Stimulated activated effector memory CD8-positive, alpha-beta T cell treated with anti-CD3 and anti-CD28 coated beads, Interleukin-12 subunit alpha, Interleukin-12 subunit beta, amount 100 ng/mL, for 72 hours (primary cell): ENCODE measurements around the gene MFAP2.
"Not testable (repeated sequence)": the region's sequence is repeated elsewhere in the genome, so short reads cannot be mapped to it uniquely, and the experiment has no call there.

ENCODE experiments used
- ATAC-seq: fragments of 150-1000 bp; cut with Tn5 transposase; 2 replicates; pipeline ENCODE4 v1.10.0; 2021
- DNase-seq, 2 donors: peaks; one replicate each; pipeline ENCODE4 v3.0.0; 2021 to 2022; ENCODE audit warnings: low spot score in 2 of 2
- H3K27ac Mint-ChIP-seq: one replicate; pipeline ENCODE4 v1.8.0; 2022; ENCODE audit warnings: mild to moderate bottlenecking, mixed read lengths
- H3K36me3 Mint-ChIP-seq: one replicate; pipeline ENCODE4 v1.8.0; 2022; ENCODE audit warnings: mild to moderate bottlenecking, mixed read lengths
- H3K4me1 Mint-ChIP-seq: one replicate; pipeline ENCODE4 v1.8.0; 2022; ENCODE audit warnings: mixed read lengths
- H3K4me3 Mint-ChIP-seq: one replicate; pipeline ENCODE4 v1.8.0; 2022; ENCODE audit warnings: mild to moderate bottlenecking, mixed read lengths
- H3K9me3 Mint-ChIP-seq: one replicate; pipeline ENCODE4 v1.8.0; 2022; ENCODE audit warnings: mixed read lengths

Gene MFAP2

GRCh38 chr1:16939386-16940180 is 40.8 kb downstream of the MFAP2 start:
- peak; percentile 5 for ATAC-seq
- not testable (repeated sequence) for H3K4me3 Mint-ChIP-seq

GRCh38 chr1:16938351-16939321 is 41.8 kb downstream of the MFAP2 start:
- H3K27ac Mint-ChIP-seq: no peak overlapping the region
- no peak overlapping the region for H3K4me3 Mint-ChIP-seq
- no peaks in the 10 kb centered on the region for H3K4me1 Mint-ChIP-seq
- H3K9me3 Mint-ChIP-seq: no peaks in the 10 kb centered on the region
- ATAC-seq (no peak), DNase-seq (no peak)
- peaks cover 44% of the 10 kb centered on the region for H3K36me3 Mint-ChIP-seq

More at GRCh38 chr1:16939386-16940180, 40.8 kb downstream of the MFAP2 start:
- DNase-seq, H3K4me1 Mint-ChIP-seq, H3K9me3 Mint-ChIP-seq, H3K27ac Mint-ChIP-seq: not testable (repeated sequence)
- H3K36me3 Mint-ChIP-seq: peaks cover 43% of the 10 kb centered on the region

GRCh38 chr1:16936580-16936979 is 43.8 kb downstream of the MFAP2 start:
- H3K27ac Mint-ChIP-seq, ATAC-seq, H3K4me1 Mint-ChIP-seq, H3K9me3 Mint-ChIP-seq, DNase-seq, H3K4me3 Mint-ChIP-seq: not testable (repeated sequence)
- H3K36me3 Mint-ChIP-seq: peaks cover 49% of the 10 kb centered on the region

- H3K4me1 Mint-ChIP-seq, H3K9me3 Mint-ChIP-seq, ATAC-seq, H3K4me3 Mint-ChIP-seq, DNase-seq: not testable (repeated sequence)
- peak overlapping the region; percentile 58 for H3K27ac Mint-ChIP-seq
- peaks cover 37% of the 10 kb centered on the region for H3K36me3 Mint-ChIP-seq
Observed at GRCh38 chr1:16933945-16934344, 46.5 kb downstream of the MFAP2 start.

- not testable (repeated sequence) for H3K27ac Mint-ChIP-seq, DNase-seq, H3K4me3 Mint-ChIP-seq, ATAC-seq, H3K9me3 Mint-ChIP-seq
- Mint-ChIP-seq H3K36me3 (peaks cover 37% of the 10 kb centered on the region), H3K4me1 (peaks cover 23% of the 10 kb centered on the region)
Observed at GRCh38 chr1:16931206-16931934, 49.0 kb downstream of the MFAP2 start.

GRCh38 chr1:16929146-16930041 is 51.0 kb downstream of the MFAP2 start:
- H3K27ac Mint-ChIP-seq, DNase-seq, ATAC-seq, H3K9me3 Mint-ChIP-seq, H3K4me3 Mint-ChIP-seq: not testable (repeated sequence)
- peaks cover 29% of the 10 kb centered on the region for H3K36me3 Mint-ChIP-seq
- peaks cover 40% of the 10 kb centered on the region for H3K4me1 Mint-ChIP-seq

GRCh38 chr1:16927711-16928485 is 52.5 kb downstream of the MFAP2 start:
- ATAC-seq: peak; percentile 26

GRCh38 chr1:16927256-16927655 is 53.2 kb downstream of the MFAP2 start:
- H3K4me1 Mint-ChIP-seq: peaks cover 52% of the 10 kb centered on the region
- peaks cover 12% of the 10 kb centered on the region for H3K36me3 Mint-ChIP-seq
- DNase-seq: no peak
- ATAC-seq: no peak
- H3K4me3 Mint-ChIP-seq: no peak overlapping the region
- H3K9me3 Mint-ChIP-seq: no peaks in the 10 kb centered on the region
- peak overlapping the region; percentile 65 for H3K27ac Mint-ChIP-seq

More at GRCh38 chr1:16927711-16928485, 52.5 kb downstream of the MFAP2 start:
- no peak for DNase-seq
- peaks cover 46% of the 10 kb centered on the region for H3K4me1 Mint-ChIP-seq
- H3K4me3 Mint-ChIP-seq: no peak overlapping the region
- no peaks in the 10 kb centered on the region for H3K9me3 Mint-ChIP-seq
- peak overlapping the region; percentile 65 for H3K27ac Mint-ChIP-seq
- H3K36me3 Mint-ChIP-seq: peaks cover 18% of the 10 kb centered on the region

GRCh38 chr1:16926491-16927073 is 53.8 kb downstream of the MFAP2 start:
- peaks cover 59% of the 10 kb centered on the region for H3K4me1 Mint-ChIP-seq
- H3K9me3 Mint-ChIP-seq: no peaks in the 10 kb centered on the region
- no peak for DNase-seq
- H3K4me3 Mint-ChIP-seq: no peak overlapping the region
- H3K36me3 Mint-ChIP-seq: peaks cover 5% of the 10 kb centered on the region
- ATAC-seq: no peak
- H3K27ac Mint-ChIP-seq: peak overlapping the region; percentile 65

GRCh38 chr1:16925635-16926490 is 54.6 kb downstream of the MFAP2 start:
- H3K36me3 Mint-ChIP-seq: no peaks in the 10 kb centered on the region
- peaks cover 65% of the 10 kb centered on the region for H3K4me1 Mint-ChIP-seq
- peak overlapping the region; percentile 64 for H3K27ac Mint-ChIP-seq

GRCh38 chr1:16924919-16925477 is 55.4 kb downstream of the MFAP2 start:
- H3K4me3 Mint-ChIP-seq: no peak overlapping the region
- H3K4me1 Mint-ChIP-seq: peaks cover 62% of the 10 kb centered on the region
- ATAC-seq (no peak), DNase-seq (no peak)
- no peaks in the 10 kb centered on the region for H3K9me3 Mint-ChIP-seq
- peak overlapping the region; percentile 64 for H3K27ac Mint-ChIP-seq
- H3K36me3 Mint-ChIP-seq: no peaks in the 10 kb centered on the region

More at GRCh38 chr1:16925635-16926490, 54.6 kb downstream of the MFAP2 start:
- Mint-ChIP-seq H3K9me3 (no peaks in the 10 kb centered on the region), H3K4me3 (no peak overlapping the region)
- DNase-seq (no peak), ATAC-seq (no peak)
